Gastroesophageal sphincter (tissue), 4 donors: ENCODE results near the gene ATRIP. TPM values are rescaled to one million over a fixed set of nuclear protein-coding genes. Genes with fewer than 3 reads are reported as not detected.

ENCODE experiments used
- ATAC-seq: fragments of 150-250 bp; one replicate; pipeline ENCODE4 v1.9.1; 2016; ENCODE audit warnings: mild to moderate bottlenecking, moderate library complexity
- H3K27ac ChIP-seq, 4 donors: fragments of 200-600 bp; sonication (generic) in 3 of 4; 1 replicate in 3 of 4; 2 replicates in 1 of 4; pipeline ENCODE4 v1.5.1; 2016 to 2019
- H3K27me3 ChIP-seq: fragments of 200-600 bp; sonication (generic); one replicate; pipeline ENCODE4 v1.5.1; 2019
- H3K36me3 ChIP-seq, 2 donors: fragments of 200-600 bp; sonication (generic); one replicate each; pipeline ENCODE4 v1.5.1; 2019; ENCODE audit warnings: control low read depth in 1 of 2
- H3K4me1 ChIP-seq, 3 donors: fragments of 200-600 bp; sonication (generic); 1 replicate in 2 of 3; 2 replicates in 1 of 3; pipeline ENCODE4 v1.5.1; 2016 to 2019; ENCODE audit warnings: control low read depth in 2 of 3
- H3K4me3 ChIP-seq, 2 donors: fragments of 200-600 bp; sonication (generic); one replicate each; pipeline ENCODE4 v1.5.1; 2019; ENCODE audit warnings: mild to moderate bottlenecking in 1 of 2, moderate library complexity in 1 of 2
- H3K9me3 ChIP-seq, 3 donors: fragments of 200-600 bp; sonication (generic); one replicate each; pipeline ENCODE4 v1.5.1; 2017 to 2019; ENCODE audit warnings: control low read depth in 2 of 3
- CTCF ChIP-seq, 4 experiments: fragments of 200-600 bp in 2 of 4; fragments of 450-650 bp in 2 of 4; sonication (generic) in 1 of 4; IDR thresholded peaks; one replicate each; pipeline ENCODE4 v1.5.1; 2017 to 2019; ENCODE audit warnings: antibody characterized with exemption in 4 of 4, mild to moderate bottlenecking in 2 of 4, moderate library complexity in 2 of 4
- EP300 ChIP-seq: sonication (generic); formaldehyde crosslinking; IDR thresholded peaks from one replicate; pipeline ENCODE4 v1.6.1; 2017; ENCODE audit warnings: antibody characterized with exemption, mild to moderate bottlenecking
- POLR2A ChIP-seq, 2 donors: fragments of 450-650 bp; IDR thresholded peaks; one replicate each; pipeline ENCODE4 v1.6.1; 2017; ENCODE audit warnings: antibody characterized with exemption in 2 of 2, mild to moderate bottlenecking in 2 of 2, moderate library complexity in 1 of 2
- POLR2AphosphoS5 ChIP-seq: sonication (generic); formaldehyde crosslinking; IDR thresholded peaks from one replicate; pipeline ENCODE4 v1.6.1; 2017; ENCODE audit warnings: antibody characterized with exemption
- WGBS, 2 donors: methylation state at CpG; one replicate each; pipeline ENCODE4 v1.1.5; 2018; ENCODE audit warnings: low coverage in 1 of 2; 5-methylcytosine and 5-hydroxymethylcytosine counted together
- total RNA-seq, 4 donors: library from RNA; depleted of rRNA; stranded (reverse); fragments of >200 nt; gene quantifications; one replicate each; pipeline ENCODE4 v1.1.0, GENCODE V29; 2016

Gene ATRIP
- total RNA-seq, 4 donors from 2014 or later = 3.0 to 6.8 (median 5.2) TPM

- H3K27ac ChIP-seq = peak overlapping the region; percentile 88 to 99 (median 97)
- peaks cover 4 to 79% (median 44%) of the 10 kb centered on the region in 3 donors for H3K4me1 ChIP-seq
- peak; percentile 7 for ATAC-seq
- no peaks in the 10 kb centered on the region for H3K27me3 ChIP-seq
- H3K4me3 ChIP-seq = peak overlapping the region; percentile 74 to 97
- TF ChIP-seq EP300 (no peak), POLR2A (IDR thresholded peaks at IDR 0.05) (no peak), POLR2AphosphoS5 (no peak), CTCF (IDR thresholded peaks at IDR 0.05) (no peak)
- peaks cover 0 to 27% of the 10 kb centered on the region in 2 donors for H3K36me3 ChIP-seq
- no peaks in the 10 kb centered on the region for H3K9me3 ChIP-seq
- 17 to 23% methylated on average over 3 to 7 of the region's 8 CpGs for WGBS, 2 donors
Observed at GRCh38 chr3:48426944-48427629, 19.4 kb upstream of the ATRIP start.

- Histone ChIP-seq H3K36me3 (peaks cover 0 to 27% of the 10 kb centered on the region in 2 donors), H3K4me1 (peaks cover 4 to 78% (median 44%) of the 10 kb centered on the region in 3 donors), H3K27ac (peak overlapping the region; percentile 88 to 99 (median 97)), H3K27me3 (no peaks in the 10 kb centered on the region), H3K9me3 (no peaks in the 10 kb centered on the region), H3K4me3 (peak overlapping the region; percentile 74 to 97)
- ATAC-seq = no peak
- WGBS, 2 donors = 59 to 60% methylated on average over 4 to 6 of the region's 9 CpGs
- no peak for TF ChIP-seq CTCF (IDR thresholded peaks at IDR 0.05)
- TF ChIP-seq POLR2A (IDR thresholded peaks at IDR 0.05) = peak in 1 of 2 donors; percentile 5
Observed at GRCh38 chr3:48427630-48427962, 18.9 kb upstream of the ATRIP start.

DNA sequence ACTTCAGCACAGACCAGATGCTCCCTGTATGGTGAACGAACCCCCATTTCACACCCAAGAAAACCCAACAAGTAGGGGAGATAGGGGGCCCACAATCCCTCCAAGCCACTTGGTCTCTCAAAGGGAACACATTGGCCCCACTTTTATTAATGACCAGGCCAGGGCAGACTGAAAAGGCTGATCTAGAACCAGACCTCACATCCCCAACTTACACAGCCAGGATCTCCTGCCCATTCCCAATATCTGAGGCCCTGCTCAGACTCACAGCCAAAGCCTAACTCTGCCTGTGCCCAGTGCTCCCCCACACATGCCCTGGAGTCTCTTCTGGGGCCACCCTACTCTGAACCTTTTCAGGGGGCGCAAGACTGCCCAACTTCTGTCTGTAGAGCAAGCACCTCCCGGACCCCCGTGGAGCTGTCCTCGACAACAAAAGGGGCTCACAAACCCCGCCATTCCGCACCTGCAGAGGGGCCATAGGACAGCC is 18.4 kb upstream of the ATRIP start:
- TF ChIP-seq POLR2A (IDR thresholded peaks at IDR 0.05) (no peak), POLR2AphosphoS5 (no peak), CTCF (IDR thresholded peaks at IDR 0.05) (no peak), EP300 (no peak)
- Histone ChIP-seq H3K4me1 (peaks cover 4 to 78% (median 47%) of the 10 kb centered on the region in 3 donors), H3K27me3 (no peaks in the 10 kb centered on the region), H3K4me3 (peak overlapping the region; percentile 74 to 97), H3K36me3 (peaks cover 0 to 26% of the 10 kb centered on the region in 2 donors), H3K27ac (peak overlapping the region; percentile 88 to 99 (median 97)), H3K9me3 (no peaks in the 10 kb centered on the region)
- no peak for ATAC-seq
- 60% methylated on average over 2 of the region's 7 CpGs; no CpG with 5 or more reads in 1 of the 2 donors for WGBS, 2 donors

DNA sequence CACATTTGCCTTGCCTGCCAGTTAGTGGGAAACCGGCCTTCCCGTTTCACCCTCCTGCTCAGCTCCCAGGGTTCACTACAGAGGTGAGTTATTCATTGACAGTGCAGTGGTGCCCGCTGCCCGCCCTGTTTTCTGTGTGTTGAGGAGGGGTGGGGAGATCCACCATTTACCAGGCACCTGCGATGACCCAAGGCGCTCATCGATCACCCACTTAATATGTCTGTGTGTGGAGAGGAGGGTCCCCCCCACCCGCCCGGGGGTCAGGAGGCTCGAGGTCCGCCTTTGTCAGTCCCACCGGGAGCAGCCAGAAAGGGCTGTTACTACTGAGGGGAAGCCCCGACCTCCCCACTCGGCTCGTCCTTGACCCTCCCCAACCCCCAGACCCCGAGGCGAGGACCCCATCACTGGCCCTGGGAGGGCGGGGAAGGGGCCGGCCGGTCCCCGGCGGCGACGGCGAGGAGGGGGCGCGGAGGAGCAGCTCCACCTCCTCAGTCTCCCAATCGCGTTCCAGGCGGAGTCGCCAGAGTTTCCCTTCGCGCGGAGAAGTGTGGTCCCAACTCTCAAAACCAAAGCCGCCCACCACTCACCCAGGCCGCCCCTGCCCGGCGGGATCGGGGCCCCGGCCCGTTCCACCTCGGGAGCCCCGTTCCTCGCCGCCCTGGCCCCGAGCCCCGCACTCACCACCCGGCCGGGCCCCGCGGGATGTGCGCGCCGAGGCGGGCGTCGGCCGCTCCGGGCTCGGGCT is 17.8 kb upstream of the ATRIP start:
- no peak for TF ChIP-seq EP300
- TF ChIP-seq POLR2AphosphoS5 = peak; percentile 78
- TF ChIP-seq CTCF (IDR thresholded peaks at IDR 0.05) = no peak
- TF ChIP-seq POLR2A (IDR thresholded peaks at IDR 0.05) = peak; percentile 74 to 92
- Histone ChIP-seq H3K4me3 (peak overlapping the region; percentile 74 to 97), H3K4me1 (peaks cover 4 to 78% (median 49%) of the 10 kb centered on the region in 3 donors), H3K27me3 (no peaks in the 10 kb centered on the region), H3K9me3 (no peaks in the 10 kb centered on the region), H3K36me3 (peaks cover 0 to 19% of the 10 kb centered on the region in 2 donors), H3K27ac (peak overlapping the region; percentile 88 to 99 (median 97))
- no CpG with 5 or more reads among the region's 60 CpGs for WGBS, 2 donors
- peak; percentile 29 for ATAC-seq
